HG03571 (cell line): Measurements from ENCODE around the gene FBF1.

Experiments used
- ATAC-seq: cut with Tn5 transposase; IDR thresholded peaks from one replicate; pipeline ENCODE4 v1.9.1; 2021; ENCODE audit not compliant: unreplicated experiment

The FBF1 gene

DNA sequence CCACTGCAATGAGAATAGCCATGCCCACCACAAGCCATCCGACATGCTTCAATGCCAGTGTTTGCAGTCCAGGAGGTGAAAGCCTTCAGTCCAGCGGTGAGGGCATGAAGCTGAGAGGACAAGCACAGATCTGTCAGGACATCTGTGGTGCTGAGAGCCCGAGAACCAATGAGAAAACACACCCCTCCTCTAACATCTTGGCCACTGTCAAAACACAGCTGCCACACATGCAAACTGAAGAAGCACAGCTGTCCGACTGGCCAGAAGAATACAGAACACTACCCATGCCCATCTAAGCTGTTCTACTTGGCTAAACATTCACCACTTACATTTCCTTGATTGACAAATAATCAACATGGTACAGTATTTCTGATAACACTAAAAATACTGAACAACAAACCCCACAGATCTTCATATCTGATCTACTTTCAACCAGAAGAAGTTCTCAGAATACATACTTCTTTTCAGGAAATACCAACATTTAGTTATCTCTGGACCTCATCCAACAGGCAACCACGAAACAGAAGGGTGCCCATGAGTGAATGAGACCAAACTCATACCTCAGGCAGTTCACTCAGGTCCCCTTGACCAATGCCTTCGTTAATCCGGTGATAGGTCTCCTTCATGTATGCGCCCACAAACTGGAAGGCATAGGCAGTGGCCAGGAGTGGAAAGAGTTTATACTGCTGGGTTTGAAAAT, 10.2 kb upstream of the FBF1 start:
- no peak for ATAC-seq

DNA sequence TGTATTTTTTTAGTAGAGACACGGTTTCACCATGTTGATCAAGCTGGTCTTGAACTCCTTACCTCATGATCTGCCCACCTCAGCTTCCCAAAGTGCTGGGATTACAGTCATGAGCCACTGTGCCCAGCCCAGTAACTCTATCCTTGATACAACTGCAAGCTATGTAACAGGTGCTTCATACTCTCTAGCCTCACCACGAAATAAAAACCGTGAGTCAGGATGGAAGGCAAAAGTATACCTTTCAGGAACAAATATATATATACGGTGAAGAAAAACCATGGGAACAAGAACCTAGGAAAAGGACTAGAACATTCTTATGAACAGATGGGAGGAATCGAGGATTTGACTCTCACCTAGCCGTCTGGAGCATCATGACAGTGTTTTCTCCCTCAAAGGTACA, 9.6 kb upstream of the FBF1 start:
- no peak for ATAC-seq

DNA sequence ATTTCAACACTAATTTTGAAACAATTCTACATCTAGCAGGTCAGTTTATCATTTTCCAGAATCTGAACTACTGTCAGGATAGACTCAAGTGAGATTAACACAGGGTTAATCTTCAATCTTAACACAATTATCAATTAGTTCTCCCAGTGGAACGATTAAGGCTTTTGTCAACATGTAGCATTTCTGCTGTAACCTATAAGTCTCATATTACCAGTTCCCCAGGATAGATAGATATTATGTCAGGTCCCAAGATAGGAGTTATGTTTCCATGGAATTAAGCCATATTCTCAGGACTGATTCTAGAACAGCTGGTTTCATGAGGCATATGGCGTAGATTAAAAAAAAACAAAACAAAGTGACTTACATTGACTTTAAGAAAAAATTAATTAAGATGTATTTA, 4.4 kb upstream of the FBF1 start:
- ATAC-seq = no peak

DNA sequence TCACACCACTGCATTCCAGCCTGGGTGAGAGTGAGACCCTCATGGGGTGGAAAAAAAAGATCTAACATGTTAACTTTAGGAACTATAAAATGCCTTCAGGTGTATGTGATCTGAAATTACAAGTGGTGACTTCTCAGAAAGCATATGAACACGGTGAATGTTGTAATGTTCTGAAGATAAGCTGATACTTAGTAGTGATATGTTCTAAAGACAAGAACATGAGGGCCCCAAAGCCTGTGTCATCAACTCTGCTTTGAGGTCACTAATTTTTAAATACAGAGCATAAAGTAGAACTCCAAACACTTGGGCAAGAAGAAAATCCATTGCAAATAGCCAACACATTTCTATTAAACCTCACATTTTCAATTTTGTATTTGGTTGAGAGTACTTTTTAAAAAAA, 2.6 kb upstream of the FBF1 start:
- ATAC-seq = no peak

DNA sequence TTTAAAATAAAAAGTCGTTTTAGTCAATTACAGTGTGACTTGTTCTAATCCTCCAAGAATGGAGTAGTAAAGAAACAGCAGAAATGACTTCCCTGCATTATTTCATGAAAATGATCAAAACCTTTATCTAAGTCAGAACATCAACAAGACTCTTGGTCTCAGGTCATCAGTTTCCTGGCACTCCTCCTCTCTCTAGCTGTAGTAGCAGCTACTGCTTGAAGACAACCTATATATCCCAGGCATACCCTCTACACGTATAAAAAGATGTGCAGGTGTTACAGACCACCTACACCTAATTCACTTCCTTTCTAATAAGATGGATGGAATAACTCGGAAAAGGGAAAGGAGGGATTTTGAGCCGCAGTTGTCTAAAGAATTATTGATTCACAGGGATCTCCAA, 1.6 kb upstream of the FBF1 start:
- ATAC-seq = no peak

DNA sequence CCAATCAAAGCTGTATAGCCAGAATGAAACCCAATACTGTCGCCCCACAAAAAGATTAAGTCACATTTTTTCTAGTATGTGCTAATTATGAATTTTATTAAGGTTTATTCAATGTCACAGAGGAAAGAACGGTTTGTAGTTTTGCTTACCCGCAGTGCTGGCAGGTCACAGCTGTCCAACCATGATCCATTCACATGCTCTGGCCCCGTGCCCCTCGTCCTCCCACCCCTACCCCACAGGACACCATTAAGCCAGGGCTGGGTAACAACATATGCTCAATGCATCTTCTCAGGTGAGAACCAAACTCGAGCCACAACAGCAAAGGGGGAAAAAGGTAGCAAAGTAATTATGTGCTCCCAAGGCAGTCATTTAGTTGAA, 589 bp upstream of the FBF1 start:
- ATAC-seq = no peak

DNA sequence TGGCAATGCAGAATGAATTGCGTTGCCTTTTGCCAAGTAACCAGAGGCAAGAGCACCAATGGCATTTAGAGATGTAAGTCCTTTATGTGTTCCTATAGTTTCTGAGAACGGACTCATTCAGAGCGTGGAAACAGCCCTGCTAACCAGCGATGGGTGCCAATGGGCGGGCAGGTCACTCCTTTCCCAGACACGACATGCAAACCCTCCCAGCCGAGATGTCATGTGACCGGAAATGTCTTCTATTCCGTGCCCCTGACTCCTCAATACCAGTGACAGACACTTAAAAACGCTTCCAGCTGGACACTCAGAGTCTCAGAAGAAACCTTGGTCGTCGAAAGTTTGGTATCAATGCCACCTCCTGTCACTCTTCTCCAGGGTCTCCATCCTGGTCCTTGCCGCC, 3.2 kb downstream of the FBF1 start:
- ATAC-seq = no peak

DNA sequence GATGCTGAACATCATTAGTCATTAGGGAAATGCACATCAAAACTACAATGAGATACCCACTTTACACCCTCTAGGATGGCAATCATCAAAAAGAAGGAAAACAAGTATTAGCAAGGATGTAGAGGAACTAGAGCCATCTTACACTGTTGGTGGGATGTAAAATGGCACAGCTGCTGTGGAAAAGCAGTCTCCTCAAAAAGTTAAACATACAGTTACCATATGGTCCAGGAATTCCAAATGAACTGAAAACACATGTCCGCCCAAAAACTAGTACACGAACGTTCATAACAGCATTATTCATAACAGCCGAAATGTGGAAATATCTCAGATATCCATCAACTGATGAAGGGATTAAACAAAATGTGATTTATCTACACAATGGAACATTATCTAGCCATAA, 7.0 kb downstream of the FBF1 start:
- ATAC-seq = no peak

DNA sequence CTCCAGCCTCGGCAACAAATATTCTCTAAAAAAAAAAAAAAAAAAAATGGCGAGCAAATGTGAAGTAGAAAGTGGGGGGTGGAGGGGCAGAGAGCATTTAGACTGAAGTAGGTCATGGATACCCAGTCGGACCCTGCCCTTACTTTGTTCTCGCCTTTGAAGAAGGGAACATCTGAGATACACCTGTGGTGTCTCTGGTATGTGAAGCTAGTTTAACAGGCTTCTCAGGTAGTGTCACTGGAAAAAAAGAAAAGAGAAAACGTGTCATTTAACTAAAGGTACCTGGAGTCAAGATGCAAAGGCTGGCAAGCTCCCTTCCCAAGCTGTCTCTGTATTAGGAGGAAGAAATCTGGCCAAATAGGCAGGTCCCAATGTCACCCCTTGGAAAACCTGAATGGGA, 8.0 kb downstream of the FBF1 start:
- ATAC-seq = no peak

DNA sequence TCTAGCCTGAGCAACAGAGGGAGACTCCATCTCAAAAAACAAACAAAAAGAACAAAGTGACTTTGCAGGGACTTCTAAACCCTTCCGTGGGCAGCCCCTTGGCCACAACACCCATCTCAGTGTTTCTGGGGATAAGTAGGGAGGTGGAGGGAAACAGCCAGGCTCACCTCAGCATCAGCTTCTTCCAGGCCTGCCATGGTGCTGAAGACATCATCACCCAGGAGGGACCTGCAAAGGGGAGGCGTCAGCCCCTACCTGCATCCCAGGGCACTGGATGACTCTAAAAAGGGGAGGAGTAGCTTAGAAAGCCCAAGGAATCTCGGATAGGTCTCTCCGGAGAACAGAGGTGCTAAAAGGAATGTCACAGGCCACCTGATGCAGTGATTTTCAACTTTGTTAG, 9.8 kb downstream of the FBF1 start:
- no peak for ATAC-seq

DNA sequence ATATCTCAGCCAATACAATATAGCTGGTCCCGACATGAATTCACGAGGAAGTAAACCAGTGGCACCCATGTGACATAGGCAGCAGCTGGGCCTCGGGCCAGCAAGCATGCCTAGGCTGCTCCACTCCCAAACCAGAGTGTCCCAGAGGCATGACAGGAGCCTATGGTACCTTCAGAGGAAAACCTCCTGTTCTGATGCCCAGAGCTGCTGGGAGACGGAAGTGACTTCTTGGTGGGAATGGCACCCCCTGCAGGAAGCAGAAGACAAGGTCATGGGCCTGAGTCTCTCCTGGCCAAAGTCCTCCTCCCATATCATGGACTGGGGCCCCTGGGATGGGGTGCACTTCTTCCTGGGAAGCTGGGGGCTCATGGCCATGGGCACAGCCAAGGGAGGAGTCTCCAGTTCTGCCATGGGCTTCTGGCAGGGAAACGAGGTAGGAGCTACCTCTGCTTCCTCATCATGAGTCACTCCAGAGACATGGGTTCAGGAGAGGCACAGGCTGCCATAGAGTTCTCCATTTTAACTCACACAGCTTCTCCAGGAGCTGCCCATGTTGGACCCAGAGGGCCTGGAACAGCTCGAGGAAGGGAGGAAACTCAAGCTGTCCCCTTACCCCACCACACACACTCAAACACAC, 13.4 kb downstream of the FBF1 start:
- no peak for ATAC-seq

DNA sequence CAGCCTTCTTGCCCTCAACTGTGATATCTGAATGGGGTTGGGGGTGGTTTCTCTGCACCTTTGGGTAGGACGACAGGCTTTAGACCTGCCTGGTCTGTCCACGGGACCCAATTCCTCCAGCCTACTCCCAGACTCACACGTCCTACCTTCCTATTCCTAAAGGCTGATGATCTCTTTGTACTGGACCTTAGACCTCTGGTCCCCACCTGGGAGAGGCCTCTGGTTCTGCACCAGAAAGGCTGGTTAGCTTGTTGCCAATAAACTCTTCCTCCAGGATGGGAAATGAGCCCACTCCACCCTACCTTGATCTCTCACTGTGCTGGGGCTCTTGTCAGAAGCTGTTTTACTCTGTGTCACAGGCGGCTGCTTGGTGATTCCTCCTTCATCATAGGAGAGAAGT, 14.4 kb downstream of the FBF1 start:
- no peak for ATAC-seq

DNA sequence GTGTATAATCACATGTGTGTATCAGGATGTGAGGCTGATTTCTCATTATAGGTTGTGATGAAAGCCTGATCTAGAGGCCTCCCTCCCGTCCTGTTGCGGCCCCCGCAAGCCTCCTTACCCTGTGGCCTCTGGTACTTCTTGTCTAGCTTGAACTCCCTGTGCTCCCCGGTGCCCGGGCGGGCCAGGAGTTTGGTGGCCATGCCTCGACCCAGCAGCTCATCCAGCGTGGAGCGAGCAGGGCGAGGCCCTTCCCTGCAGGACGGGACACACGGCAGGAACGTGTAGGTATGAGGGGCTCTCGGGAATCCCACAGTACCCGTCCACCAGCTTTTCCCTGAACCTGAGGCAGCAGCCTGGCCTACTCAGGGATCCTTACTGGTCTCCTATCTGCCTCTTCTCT, 14.9 kb downstream of the FBF1 start:
- no peak for ATAC-seq

DNA sequence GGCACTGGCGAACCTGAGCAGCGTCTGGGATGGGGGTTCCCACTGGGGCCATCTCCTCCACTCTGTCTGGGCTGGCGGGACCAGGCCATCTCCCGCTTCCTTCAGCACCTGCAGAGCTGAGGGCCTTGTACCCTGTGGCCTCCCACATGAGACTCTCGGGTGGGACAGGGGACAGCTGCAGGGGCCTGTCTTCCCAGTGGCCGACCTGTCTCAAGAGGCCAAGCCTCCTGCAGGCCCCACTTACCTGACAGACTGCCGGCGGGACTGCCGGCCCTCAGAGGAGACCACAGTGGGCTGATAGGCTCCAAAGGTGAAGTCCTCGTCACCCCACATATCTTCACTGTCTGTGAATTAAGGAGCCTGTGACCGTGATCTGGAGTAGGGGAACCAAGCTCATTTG, 15.7 kb downstream of the FBF1 start:
- no peak for ATAC-seq

DNA sequence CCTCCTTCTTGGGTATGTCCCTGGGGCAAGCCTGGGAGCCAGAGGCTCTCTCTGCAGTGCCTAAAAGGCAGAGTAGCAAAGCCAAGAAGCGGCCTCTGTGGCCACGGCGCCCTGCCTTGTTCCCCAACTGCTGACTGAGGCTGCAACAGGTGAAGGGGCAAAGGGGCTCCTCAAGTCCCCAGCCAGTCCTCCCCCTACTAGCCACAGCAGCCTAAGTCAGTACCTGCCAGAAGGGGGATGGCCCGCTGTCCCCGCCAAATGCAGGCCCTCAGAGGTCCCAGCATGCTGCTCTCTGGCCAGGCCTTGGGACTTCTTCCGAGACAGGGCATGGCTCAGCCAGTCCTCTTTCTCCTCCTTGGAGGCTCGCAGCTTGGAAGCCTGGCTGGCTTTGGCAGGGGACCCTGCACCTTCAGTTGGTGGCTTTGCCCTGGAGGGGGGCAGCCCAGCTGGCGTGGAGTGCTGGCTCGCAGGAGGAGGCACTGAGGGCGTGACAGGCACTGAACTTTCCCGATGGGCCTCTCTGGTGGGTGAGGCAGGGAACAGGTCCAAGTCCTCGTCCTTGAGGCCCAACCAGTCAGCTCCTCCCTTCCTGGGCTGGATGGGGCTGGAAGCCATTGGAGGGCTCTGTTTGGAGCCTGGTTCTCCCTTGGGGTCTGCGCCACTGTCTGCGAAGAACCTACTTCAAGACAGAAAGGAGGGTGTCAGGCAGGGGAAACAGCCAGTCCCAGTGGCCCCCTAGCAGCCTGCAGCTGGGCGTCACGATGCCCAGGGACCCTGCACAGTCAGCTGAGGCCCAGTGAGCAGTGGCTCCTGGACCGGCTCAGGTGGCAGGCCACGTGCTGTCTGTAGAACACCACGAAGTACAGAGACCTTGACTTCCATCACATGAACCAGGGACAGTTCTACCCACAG, 17.6 kb downstream of the FBF1 start:
- no peak for ATAC-seq

DNA sequence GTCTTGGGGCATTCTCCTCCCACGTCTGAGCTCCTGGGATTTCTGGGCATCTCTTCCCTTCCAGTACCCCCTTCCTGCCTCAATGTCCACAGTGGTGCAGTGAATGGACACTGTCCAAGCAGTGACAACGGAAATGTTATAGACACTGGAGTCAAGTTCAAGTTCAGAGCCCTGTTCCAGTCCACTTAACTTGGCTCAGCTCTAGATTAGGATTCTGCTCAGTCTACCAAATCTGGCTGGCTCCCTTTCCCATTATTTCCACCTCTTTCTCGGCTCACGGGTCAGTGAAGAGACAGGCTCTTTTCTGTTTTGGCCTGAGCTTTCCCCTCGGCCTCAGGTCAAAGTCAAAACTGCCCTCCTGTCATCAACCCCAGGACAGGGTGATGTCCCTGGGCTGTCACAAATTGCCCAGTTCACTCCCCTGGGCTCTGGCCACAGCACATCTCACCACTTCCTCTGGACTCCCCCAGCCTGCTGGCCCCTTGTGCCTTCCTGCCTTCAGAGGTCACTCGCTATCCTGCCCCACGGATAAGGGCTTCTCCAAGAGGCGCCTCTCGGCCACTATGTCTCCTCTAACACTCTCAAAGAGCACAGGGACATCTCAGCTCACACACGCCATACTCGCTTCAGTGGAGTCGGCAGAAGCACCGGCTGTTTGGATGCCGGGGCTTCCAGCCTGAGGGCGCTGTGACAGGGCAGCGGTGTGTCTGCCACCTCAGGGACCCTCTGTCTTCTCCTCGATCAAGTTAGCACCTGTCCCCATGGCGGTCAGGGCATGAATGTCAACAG, 18.5 kb downstream of the FBF1 start:
- no peak for ATAC-seq

DNA sequence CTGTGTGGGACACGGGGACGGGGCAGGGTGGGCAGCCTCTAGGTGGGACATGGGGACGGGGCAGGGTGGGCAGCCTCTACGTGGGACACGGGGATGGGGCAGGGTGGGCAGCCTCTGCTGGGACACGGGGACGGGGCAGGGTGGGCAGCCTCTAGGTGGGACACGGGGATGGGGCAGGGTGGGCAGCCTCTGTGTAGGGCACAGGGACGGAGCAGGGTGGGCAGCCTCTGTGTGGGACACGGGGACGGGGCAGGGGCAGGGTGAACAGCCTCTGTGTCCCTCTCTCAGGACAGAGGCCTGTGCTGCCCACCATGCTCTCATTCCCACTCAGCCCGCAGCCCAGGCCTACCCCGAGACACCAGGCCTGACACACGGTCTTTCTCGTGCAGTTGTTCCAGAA, 19.2 kb downstream of the FBF1 start:
- ATAC-seq = no peak

DNA sequence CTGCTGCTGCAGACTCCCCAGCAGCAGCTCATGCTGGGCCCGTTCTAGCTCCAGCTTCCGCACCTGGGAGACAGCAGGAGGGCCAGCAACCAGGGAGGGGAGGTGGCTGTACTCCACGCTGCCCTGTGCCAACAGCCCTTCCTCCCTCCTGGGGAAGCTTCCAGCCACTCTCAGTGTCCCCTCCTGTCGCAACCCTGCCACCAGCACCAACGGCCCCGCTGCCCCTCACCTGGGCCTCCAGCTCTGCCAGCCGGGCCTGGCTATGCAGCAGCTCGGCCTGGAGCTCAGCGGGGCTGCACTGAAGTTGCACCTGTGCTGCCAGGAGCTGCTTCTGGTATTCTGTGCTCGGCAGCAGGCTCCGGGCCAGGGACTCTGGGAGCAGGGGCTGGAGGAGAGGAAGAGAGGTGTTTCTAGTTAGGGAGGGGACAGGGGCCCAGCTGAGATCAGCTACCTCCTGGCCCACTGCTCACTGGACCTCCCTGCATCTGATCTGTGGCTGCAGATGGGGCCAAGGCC, 20.7 kb downstream of the FBF1 start:
- no peak for ATAC-seq

DNA sequence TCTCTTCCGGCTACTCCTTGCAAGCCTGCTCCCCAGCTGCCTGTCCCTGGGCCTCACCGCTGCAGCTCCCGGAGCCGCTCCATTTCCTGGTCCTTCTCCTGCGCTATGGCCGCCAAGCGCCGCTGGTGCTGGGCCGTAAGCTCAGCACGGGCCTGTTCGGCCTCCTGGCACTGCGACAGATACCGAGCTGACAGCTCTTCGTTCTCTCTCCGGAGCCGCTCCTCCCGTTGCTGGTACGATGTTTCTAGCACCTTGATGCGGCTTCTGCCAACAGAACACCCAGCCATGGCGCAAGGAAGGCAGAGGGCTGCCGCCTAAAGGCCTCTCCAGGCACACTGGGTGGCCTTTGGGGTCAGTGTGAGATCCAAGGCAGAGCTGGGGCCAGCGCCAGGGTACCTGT, 21.2 kb downstream of the FBF1 start:
- ATAC-seq = no peak

DNA sequence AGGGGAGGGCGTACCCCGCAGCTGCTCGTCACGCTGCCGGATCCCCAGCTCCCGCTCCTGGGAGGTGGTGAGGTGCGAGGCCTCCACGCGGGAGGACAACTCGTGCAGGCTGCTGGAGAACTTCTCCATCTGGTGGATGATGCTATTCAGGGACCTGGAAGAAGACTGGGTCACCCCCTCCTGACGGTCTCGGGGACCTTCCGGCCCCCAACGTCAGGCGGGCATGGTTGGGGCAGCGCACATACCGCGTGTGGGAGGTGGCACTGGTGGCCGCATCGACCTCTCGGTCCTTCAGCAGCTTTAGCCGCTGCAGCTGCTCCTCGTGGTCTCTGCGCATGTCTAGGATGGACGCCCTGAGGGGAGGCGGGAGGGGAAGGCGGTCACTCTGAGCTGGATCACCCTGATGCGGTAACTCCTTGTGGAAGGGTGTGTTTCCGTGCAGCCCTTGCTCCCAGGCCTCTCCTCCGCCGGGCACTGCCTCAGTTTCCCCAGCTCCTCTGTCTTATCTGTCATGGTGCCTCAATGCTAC, 22.9 kb downstream of the FBF1 start:
- no peak for ATAC-seq
